Measurements from ENCODE around the gene RAB13. TPM values are rescaled to one million over a fixed set of nuclear protein-coding genes. Genes with fewer than 3 reads are reported as not detected.
A peak's percentile ranks its signal among the peaks of the same experiment; 100 is the strongest.

Gene RAB13
- total and polyA plus RNA-seq, 2 donors (not counting 3 experiments of a cell fraction or from before 2014, with no cell fraction given), result 76.0 to 124 TPM

DNA sequence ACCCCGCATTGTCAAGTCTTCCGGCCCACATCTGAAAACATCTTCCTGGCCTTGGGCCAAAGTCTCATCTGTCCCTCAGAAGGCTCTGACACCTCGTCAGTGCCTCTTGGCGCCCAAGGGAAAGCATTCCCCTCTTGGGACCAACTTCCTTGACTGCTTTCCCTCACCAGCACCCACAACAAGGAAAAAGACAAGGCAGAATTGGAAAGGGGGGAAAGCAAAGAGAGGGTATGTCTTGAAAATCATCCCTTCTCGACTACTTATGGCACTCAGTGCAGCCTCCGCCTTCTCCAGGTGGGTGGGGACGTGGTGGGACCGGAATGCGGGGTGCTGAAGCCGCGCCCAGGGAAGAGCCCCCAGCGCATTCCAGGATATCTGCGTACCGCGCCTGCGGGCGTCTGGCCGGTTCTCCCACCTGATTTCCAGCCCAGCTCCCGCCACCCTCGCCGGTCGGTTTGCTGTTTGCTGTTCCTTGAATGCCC is 22.2 kb downstream of the RAB13 start:
- Histone ChIP-seq H3K4me1 (ENCODE audit: control insufficient read depth, extremely low read depth, insufficient read depth, low read length) (peaks cover 46% of the 10 kb centered on the region), H4K20me1 (replicated peaks; ENCODE audit: control insufficient read depth, extremely low read depth, insufficient read depth, low read length) (no peaks in the 10 kb centered on the region), H3K9ac (replicated peaks; ENCODE audit: extremely low read depth, insufficient read depth, low read length) (peak overlapping the region; percentile 80), H3K9me1 (replicated peaks; ENCODE audit: control insufficient read depth, extremely low read depth, insufficient read depth, low read length) (no peaks in the 10 kb centered on the region), H3K9me3 (replicated peaks; ENCODE audit: control insufficient read depth, insufficient read depth, low read length) (no peaks in the 10 kb centered on the region), H2AFZ (ENCODE audit: low read depth, low read length) (peak overlapping the region; percentile 58), H3K79me2 (ENCODE audit: control insufficient read depth, insufficient read depth, low read length) (peaks cover 10% of the 10 kb centered on the region), H3K4me3 (replicated peaks in 1 of 3; ENCODE audit: insufficient read depth in 1 of 3, low read depth in 1 of 3, low read length in 3 of 3) (peak overlapping the region; percentile 27 to 73 (median 73)), H3K27ac (ENCODE audit: insufficient read depth, low read depth, low read length) (peak overlapping the region; percentile 64), H3K36me3 (ENCODE audit: control insufficient read depth in 2 of 2, extremely low read depth in 1 of 2, insufficient read depth in 2 of 2, low read length in 2 of 2) (peaks cover 0 to 8% of the 10 kb centered on the region in 2 experiments), H3K27me3 (ENCODE audit: control insufficient read depth in 2 of 2, insufficient read depth in 2 of 2, low read length in 2 of 2) (no peaks in the 10 kb centered on the region), H3K4me2 (ENCODE audit: insufficient read depth, low read length) (peak overlapping the region; percentile 87)
- no peak for FAIRE-seq
- dilution Hi-C loops (cut with MboI; ENCODE audit: extremely low pct_ligation_motif_present, low sequenced_read_pairs) (no loop called here), intact Hi-C loops (cut with micrococcal nuclease) (loop anchor here (1.0 to 5.0 kb wide), 6 partner anchors 13 to 82 kb away; partner anchors contain the start of genes DENND4B, JTB, RAB13 and RPS27)
- DNase-seq (ENCODE audit: low read depth, low spot score), result no peak
- POLR2A ChIA-PET, result interaction anchor here (0.6 to 1.0 kb wide), 3 partner anchors 18 to 356 kb away, joined by 3 to 4 read pairs (median 4); partner anchors contain the start of gene DENND4B
- BruUV-seq (replicated peaks), result TSS peak; percentile 68
- CTCF ChIA-PET, result interaction anchor here (1.1 to 3.0 kb wide), 6 partner anchors 10 to 184 kb away, joined by 3 to 21 read pairs (median 12); partner anchors contain the start of genes DENND4B, GATAD2B, JTB and RAB13
- TF ChIP-seq CTCF (IDR thresholded peaks at IDR 0.05; ENCODE audit: extremely low read depth in 1 of 2, insufficient read depth in 1 of 2, low read depth in 1 of 2, low read length in 2 of 2) (no peak), FOS (IDR thresholded peaks at IDR 0.05; ENCODE audit: borderline replicate concordance, insufficient read depth, low read length) (no peak), MYC (IDR thresholded peaks at IDR 0.05; ENCODE audit: low read depth, low read length) (no peak), POLR2AphosphoS5 (IDR thresholded peaks at IDR 0.05; ENCODE audit: insufficient read depth, low read depth, low read length) (peak; percentile 43), POLR2A (IDR thresholded peaks at IDR 0.05; ENCODE audit: low read depth, low read length) (peak; percentile 30), MAX (IDR thresholded peaks at IDR 0.05; ENCODE audit: insufficient read depth, insufficient read length) (no peak)
